Glomerular visceral epithelial cell (primary cell): ENCODE results near the gene RHOU.
A peak's percentile ranks its signal among the peaks of the same experiment; 100 is the strongest.
"Not testable (repeated sequence)": the region's sequence is repeated elsewhere in the genome, so short reads cannot be mapped to it uniquely, and the experiment has no call there.

ENCODE experiments used
- DNase-seq: peaks from one replicate; pipeline ENCODE4 v3.0.0-alpha.2; 2016; ENCODE audit errors: extremely low spot score

RHOU gene

GRCh38 chr1:228734881-228735801 lies at the start of gene RHOU:
TSS of gene RHOU (plus strand) at chr1:228735479. CDS start at chr1:228735743, 264 bp downstream.
- peak; percentile 42 for DNase-seq

DNA sequence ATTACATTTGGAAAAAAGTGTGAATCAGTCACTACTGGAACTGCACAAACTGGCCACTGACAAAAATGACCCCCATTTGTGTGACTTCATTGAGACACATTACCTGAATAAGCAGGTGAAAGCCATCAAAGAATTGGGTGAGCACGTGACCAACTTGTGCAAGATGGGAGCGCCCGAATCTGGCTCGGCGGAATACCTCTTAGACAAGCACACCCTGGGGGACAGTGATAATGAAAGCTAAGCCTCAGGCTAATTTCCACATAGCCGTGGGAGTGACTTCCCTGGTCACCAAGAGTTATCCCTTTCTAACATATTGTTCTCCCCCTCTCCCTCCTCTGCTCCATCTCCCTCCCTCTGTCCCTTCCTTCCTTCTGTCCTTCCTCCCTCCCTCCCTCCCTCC lies 47.7 kb upstream of the RHOU start:
- no peak for DNase-seq

DNA sequence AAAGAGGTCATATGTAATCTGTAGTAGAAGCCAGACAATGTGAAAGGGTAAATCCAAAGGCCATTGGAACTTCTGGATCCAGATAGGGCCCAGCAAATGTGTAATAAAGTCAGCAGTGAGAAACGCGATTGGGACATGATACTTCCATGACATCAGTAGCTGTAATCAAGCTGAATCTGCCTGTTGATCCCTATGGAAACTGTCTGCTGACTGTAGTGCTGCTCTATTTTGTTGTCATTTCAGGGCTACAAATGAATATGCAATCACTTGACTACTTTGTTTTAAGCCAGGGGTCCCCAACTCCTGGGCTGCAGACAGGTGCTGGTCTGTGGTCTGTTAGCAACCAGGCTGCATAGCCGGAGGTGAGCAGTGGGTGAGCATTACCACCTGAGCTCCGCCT lies 46.0 kb upstream of the RHOU start:
- DNase-seq = no peak

- DNase-seq = no peak
Measured at GRCh38 chr1:228691211-228691610, 44.1 kb upstream of the RHOU start.

DNA sequence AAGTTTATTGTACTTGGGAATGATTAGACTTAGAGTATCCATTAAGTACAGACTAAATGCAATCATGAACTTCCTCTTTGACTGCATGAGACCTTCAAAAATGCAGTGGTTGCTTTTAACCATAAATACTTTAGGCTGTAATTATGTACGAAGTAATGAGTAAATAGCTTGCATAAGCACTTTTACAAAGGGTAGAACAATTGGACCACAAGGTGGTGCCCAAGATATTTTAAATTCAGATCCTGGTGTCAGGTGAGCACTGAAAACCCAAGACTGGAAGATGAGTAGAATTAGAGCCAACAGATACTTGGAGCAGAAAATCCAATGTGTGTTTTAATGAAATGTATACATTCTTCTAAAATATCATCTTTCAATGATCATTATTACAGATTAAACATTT lies 43.4 kb upstream of the RHOU start:
- DNase-seq = peak; percentile 36

- not testable (repeated sequence) for DNase-seq
Measured at GRCh38 chr1:228694447-228694846, 40.8 kb upstream of the RHOU start.

DNA sequence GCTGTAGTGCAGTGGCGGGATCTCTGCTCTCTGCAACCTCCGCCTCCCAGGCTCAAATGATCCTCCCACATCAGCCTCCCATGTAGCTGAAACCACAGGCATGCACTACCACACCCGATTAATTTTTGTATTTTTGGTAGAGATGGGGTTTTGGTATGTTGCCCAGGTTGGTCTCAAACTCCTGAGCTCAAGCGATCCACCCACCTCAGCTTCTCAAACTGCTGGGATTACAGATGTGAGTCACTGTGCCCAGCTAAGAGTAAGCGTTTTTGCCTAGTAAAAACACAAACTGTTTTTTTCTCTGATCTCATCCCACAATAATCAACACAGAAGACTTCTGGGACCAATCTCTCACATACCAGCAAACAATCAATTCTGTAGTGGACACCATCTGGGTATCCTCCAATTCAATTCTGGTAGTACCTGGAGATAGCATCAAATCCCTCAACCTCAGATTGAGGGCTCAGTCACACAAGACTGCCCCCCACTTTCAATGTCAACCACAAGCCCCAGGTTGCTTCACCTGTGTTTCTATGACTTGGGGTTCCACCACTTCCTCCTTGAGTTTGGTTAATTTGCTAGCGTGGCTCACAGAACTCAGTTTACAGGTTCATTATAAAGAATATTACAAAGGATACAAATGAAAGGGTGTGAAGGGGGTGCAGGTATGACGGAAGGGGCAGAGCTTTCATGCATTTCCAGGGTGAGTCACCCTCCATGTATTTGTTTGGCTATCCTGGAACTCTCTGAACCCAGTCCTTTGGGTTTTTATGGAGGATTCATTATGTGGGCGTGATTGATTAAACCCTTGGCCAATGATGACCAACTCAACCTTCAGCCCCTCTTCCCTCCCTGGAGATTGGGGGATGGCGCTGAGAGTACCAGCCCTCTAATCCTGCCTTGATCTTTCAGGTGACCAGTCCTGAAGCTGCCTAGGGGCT lies 40.0 kb upstream of the RHOU start:
- no peak for DNase-seq

- DNase-seq = peak; percentile 26
Measured at GRCh38 chr1:228697207-228698016, 37.9 kb upstream of the RHOU start.

DNA sequence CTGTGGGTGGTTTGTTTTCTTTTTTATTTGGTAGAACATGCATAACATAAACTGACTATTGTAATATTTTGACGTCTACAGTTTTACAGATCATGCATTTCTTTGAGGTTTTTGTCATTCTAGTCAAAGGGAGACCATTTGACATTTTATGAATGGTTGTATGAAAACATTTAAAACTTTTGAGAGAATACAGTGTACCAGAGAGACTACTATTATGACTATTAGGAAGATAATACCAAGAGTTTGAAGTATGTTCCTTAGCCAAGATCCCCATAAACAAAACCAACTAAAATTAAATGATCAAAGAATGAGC lies 37.3 kb upstream of the RHOU start:
- DNase-seq = no peak

GRCh38 chr1:228702433-228702832 lies 32.8 kb upstream of the RHOU start:
- no peak for DNase-seq

DNA sequence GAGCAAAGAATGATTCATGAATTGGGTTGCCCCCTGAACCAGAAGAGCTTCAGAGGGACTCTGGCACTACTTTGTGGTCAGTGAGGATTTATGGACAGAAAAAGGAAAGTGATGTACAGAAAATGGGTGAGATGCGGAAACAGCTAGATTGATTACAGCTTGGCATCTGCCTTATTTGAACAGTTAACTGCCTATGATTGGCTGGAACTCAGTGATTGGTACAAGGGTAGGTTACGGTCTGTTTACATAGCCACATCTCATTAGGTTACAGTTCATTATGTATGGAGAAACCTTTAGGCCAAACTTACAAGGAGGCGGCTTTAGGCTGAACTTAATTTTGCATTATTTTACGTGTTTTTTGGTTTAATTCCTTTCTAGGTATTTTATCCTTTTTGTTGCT lies 29.0 kb upstream of the RHOU start:
- DNase-seq = no peak

GRCh38 chr1:228717081-228717480 lies 18.2 kb upstream of the RHOU start:
- no peak for DNase-seq

- no peak for DNase-seq
Measured at GRCh38 chr1:228721407-228721806, 13.9 kb upstream of the RHOU start.

- no peak for DNase-seq
Measured at GRCh38 chr1:228723287-228723686, 12.0 kb upstream of the RHOU start.

- DNase-seq = no peak
Measured at GRCh38 chr1:228723921-228724320, 11.4 kb upstream of the RHOU start.

DNA sequence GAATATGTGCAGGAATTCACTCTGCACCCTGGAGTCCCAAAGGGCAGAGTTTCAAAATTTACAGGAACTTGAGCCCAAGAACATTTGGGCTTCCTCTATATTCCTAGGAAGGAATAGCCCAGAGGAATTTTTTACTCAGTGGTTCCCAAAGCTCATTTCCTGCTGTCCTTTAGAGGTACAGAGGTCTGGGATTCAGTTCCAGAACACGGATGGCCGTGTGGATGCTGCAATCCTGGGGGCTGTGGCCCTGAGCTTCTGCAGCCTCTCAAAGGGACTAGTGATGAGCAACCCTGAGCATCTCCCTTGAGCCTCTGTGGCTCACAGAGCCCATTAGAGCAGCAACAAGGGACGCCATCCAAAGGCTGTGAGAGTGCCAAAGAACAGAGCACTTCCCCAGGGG lies 10.1 kb upstream of the RHOU start:
- no peak for DNase-seq

DNA sequence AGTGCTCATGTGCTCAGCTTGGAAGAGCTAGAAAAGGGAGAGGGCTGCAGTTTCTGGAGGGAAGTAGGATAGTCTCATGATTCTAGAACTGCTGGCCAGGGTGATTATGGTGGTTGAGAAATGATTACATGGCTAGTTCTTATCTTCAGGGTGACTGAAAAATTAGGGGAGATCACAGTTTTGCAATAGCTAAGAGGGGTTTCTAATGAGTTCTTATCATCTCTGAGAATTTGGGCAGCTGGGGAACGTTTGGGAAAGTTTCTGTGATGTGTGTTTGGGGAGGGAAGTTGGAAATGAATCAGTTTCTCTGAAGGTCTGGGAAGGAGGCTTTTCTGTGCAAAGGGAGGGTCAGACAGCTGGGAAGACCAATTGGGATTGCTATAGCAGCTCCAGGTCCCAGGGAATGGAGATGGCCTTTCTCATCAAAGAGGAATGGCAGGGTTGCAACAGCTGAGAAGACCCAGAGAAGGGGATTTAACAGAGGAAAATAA lies 7.6 kb upstream of the RHOU start:
- DNase-seq = no peak

GRCh38 chr1:228732426-228732825 lies 2.9 kb upstream of the RHOU start:
- no peak for DNase-seq

DNA sequence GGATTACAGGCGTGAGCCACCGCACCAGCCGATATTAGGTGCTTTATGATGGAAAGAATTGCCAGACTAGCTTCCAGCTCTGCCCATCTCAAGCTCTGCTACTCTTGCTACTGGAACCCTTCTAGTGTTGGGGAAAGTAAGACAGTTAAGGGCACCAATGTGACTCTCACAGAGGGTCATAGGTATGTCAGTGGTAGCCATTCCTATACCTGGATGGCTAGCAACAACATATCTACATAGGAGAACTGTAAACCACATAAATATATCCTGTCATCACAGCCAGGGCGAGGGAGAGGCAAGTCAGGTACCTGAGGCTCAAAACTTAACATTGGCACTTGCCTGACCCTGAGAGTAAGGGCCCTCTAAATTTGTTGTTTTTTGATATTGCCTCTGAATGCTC lies 1.7 kb upstream of the RHOU start:
- no peak for DNase-seq

GRCh38 chr1:228735871-228736586 lies 750 bp downstream of the RHOU start:
- DNase-seq = no peak

- no peak for DNase-seq
Measured at GRCh38 chr1:228736844-228737445, 1.7 kb downstream of the RHOU start.
